Body of pancreas (tissue), 4 donors: ENCODE data around the gene MTR.

Experiments
- POLR2A ChIP-seq, 3 donors: fragments of 450-650 bp; IDR thresholded peaks; one replicate each; pipeline ENCODE4 v1.6.1; 2016; ENCODE audit warnings: antibody characterized with exemption in 3 of 3, mild to moderate bottlenecking in 2 of 3
- TF ChIP-seq, protein P1 (sequence below), 7 experiments: fragments of 450-650 bp in 4 of 7; fragments of 200-600 bp in 3 of 7; sonication (generic) in 3 of 7; IDR thresholded peaks; one replicate each; pipeline ENCODE4 v1.5.1; 2016 to 2019; ENCODE audit warnings: antibody characterized with exemption in 7 of 7

DNA sequence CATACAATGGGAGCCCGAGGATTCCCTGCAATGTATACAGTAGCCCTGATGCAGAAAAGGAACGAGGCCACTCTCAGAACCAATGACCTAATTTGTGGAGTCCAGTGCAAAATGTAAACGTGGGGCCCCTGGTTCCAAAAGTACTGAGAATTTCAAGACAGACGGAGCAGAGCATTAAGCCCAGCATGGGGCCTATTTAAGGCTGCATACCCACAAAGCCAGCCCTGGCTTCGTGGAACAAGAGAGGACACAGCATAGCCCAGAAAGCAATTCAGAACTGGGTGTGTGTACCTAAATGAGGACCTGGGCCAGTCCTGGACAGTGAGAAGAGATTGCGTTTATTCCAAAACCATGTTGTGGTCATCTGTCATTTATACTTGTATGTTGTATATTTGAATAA, 153.9 kb downstream of the MTR start:
- no peak for TF ChIP-seq POLR2A (IDR thresholded peaks at IDR 0.05)
- TF ChIP-seq, protein P1, sequence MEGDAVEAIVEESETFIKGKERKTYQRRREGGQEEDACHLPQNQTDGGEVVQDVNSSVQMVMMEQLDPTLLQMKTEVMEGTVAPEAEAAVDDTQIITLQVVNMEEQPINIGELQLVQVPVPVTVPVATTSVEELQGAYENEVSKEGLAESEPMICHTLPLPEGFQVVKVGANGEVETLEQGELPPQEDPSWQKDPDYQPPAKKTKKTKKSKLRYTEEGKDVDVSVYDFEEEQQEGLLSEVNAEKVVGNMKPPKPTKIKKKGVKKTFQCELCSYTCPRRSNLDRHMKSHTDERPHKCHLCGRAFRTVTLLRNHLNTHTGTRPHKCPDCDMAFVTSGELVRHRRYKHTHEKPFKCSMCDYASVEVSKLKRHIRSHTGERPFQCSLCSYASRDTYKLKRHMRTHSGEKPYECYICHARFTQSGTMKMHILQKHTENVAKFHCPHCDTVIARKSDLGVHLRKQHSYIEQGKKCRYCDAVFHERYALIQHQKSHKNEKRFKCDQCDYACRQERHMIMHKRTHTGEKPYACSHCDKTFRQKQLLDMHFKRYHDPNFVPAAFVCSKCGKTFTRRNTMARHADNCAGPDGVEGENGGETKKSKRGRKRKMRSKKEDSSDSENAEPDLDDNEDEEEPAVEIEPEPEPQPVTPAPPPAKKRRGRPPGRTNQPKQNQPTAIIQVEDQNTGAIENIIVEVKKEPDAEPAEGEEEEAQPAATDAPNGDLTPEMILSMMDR (IDR thresholded peaks at IDR 0.05) = no peak
